GM13976 (cell line): ENCODE data around the gene CLPSL2.

Source experiments
- DNase-seq: peaks from one replicate; pipeline ENCODE4 v3.0.0; 2012; ENCODE audit warnings: low spot score
- CTCF ChIP-seq: IDR thresholded peaks from 2 replicates; pipeline ENCODE4 v1.5.1; 2012; ENCODE audit warnings: borderline replicate concordance, mild to moderate bottlenecking; ENCODE audit not compliant: insufficient read depth; ENCODE audit errors: extremely low read depth, missing control alignments, control extremely low read depth
- in situ Hi-C: fragments of 300-500 bp; cut with MboI; formaldehyde crosslinking; loops from one replicate; pipeline ENCODE4 v1.12.0; 2022; ENCODE audit warnings: low sequenced_read_pairs, mixed read lengths, inconsistent platforms; ENCODE audit not compliant: unreplicated experiment

Gene CLPSL2

GRCh38 chr6:35757456-35758123 is 18.8 kb upstream of the CLPSL2 start:
- TF ChIP-seq CTCF = peak; percentile 27
- in situ Hi-C loops = no loop called here
- peak; percentile 68 for DNase-seq

- no peak for TF ChIP-seq CTCF
- in situ Hi-C loops = no loop called here
- DNase-seq = no peak
Measured at GRCh38 chr6:35759426-35759825, 17.0 kb upstream of the CLPSL2 start.

- in situ Hi-C loops = no loop called here
- TF ChIP-seq CTCF = no peak
- DNase-seq = no peak
Measured at GRCh38 chr6:35765739-35766138, 10.7 kb upstream of the CLPSL2 start.

- no peak for DNase-seq
- TF ChIP-seq CTCF = no peak
- in situ Hi-C loops = no loop called here
Measured at GRCh38 chr6:35769211-35769610, 7.2 kb upstream of the CLPSL2 start.

- TF ChIP-seq CTCF = no peak
- in situ Hi-C loops = no loop called here
- no peak for DNase-seq
Measured at GRCh38 chr6:35771343-35771627, 5.1 kb upstream of the CLPSL2 start.

- in situ Hi-C loops = no loop called here
- DNase-seq = no peak
Measured at GRCh38 chr6:35774116-35774794, 2.1 kb upstream of the CLPSL2 start.

More at GRCh38 chr6:35774116-35774794, 2.1 kb upstream of the CLPSL2 start:
- no peak for TF ChIP-seq CTCF
